HepG2 (cell line): ENCODE data around the gene TRAF4. TPM values are rescaled to one million over a fixed set of nuclear protein-coding genes. Genes with fewer than 3 reads are reported as not detected.

Source experiments
- E2F2 ChIP-seq: sonication (generic); formaldehyde crosslinking; IDR thresholded peaks from 2 replicates; pipeline ENCODE4 v1.4.0; 2020; ENCODE audit warnings: missing genetic modification reagents, borderline replicate concordance
- HOXA7 ChIP-seq: sonication (generic); formaldehyde crosslinking; IDR thresholded peaks from 2 replicates; pipeline ENCODE4 v1.8.1; 2022; ENCODE audit warnings: mild to moderate bottlenecking, missing genetic modification reagents, moderate library complexity
- MTERF4 ChIP-seq: sonication (generic); formaldehyde crosslinking; IDR thresholded peaks from 2 replicates; pipeline ENCODE4 v1.8.0; 2023; ENCODE audit warnings: mild to moderate bottlenecking, missing genetic modification reagents
- NFATC3 ChIP-seq: sonication (generic); formaldehyde crosslinking; IDR thresholded peaks from 2 replicates; pipeline ENCODE4 v1.5.1; 2020; ENCODE audit warnings: mild to moderate bottlenecking, missing genetic modification reagents
- NFKBIZ ChIP-seq: IDR thresholded peaks from 2 replicates; pipeline ENCODE4 v1.6.1; 2018; ENCODE audit warnings: missing genetic modification reagents, missing compliant biosample characterization
- RERE ChIP-seq: IDR thresholded peaks from 2 replicates; pipeline ENCODE4 v1.6.1; 2016; ENCODE audit warnings: low read depth, missing genetic modification reagents, missing compliant biosample characterization
- SKIL ChIP-seq: sonication (generic); formaldehyde crosslinking; IDR thresholded peaks from 2 replicates; pipeline ENCODE4 v1.8.0; 2022; ENCODE audit warnings: missing genetic modification reagents, mild to moderate bottlenecking, moderate library complexity, borderline replicate concordance
- ZBTB20 ChIP-seq: sonication (generic); formaldehyde crosslinking; IDR thresholded peaks from 2 replicates; pipeline ENCODE4 v1.8.1; 2023; ENCODE audit warnings: missing genetic modification reagents, low read depth, mild to moderate bottlenecking, borderline replicate concordance
- ZNF121 ChIP-seq: sonication (generic); formaldehyde crosslinking; IDR thresholded peaks from 2 replicates; pipeline ENCODE4 v1.5.0; 2020; ENCODE audit warnings: mild to moderate bottlenecking, missing genetic modification reagents
- ZNF414 ChIP-seq: sonication (generic); formaldehyde crosslinking; IDR thresholded peaks from 2 replicates; pipeline ENCODE4 v1.5.0; 2020; ENCODE audit warnings: missing genetic modification reagents
- ZNF574 ChIP-seq: sonication (generic); formaldehyde crosslinking; IDR thresholded peaks from 2 replicates; pipeline ENCODE4 v1.4.0; 2020; ENCODE audit warnings: missing genetic modification reagents
- polyA plus RNA-seq, 8 experiments: library from polyadenylated mRNA; depleted of rRNA in 3 of 8; stranded (reverse) in 7 of 8; unstranded in 1 of 8; fragments of >200 nt; fragmentation: Illumina TruSeq in 4 of 8; extraction: Trizol in 4 of 8; gene quantifications; 2 replicates each; pipeline versions ENCODE4 v1.2.1 to v1.2.3, GENCODE V29; 2011 to 2016; ENCODE audit warnings: low read depth in 4 of 8, missing spikeins in 1 of 8, mixed read lengths in 1 of 8; ENCODE audit not compliant: insufficient read depth in 1 of 8
- total RNA-seq, 5 experiments: library from RNA; depleted of rRNA; stranded (reverse); fragments of >200 nt; fragmentation: Illumina TruSeq; extraction: Trizol; gene quantifications; 2 replicates each; pipeline ENCODE4 v1.2.3, GENCODE V29; 2016; ENCODE audit warnings: low read depth in 1 of 5

The TRAF4 gene
- total and polyA plus RNA-seq, 2 of the 13 experiments (the other 11 are each of a cell fraction or from before 2014, with no cell fraction given), result 86.0 to 89.9 TPM

GRCh38 chr17:28726627-28727491 lies 17.0 kb upstream of the TRAF4 start (continued):
- peak; percentile 21; the same call in 1 of the 2 replicates for TF ChIP-seq E2F2
- TF ChIP-seq RERE (CRISPR knock-in tag), result no peak
- TF ChIP-seq ZNF414 (CRISPR knock-in tag), result no peak; the same call in 1 of the 2 replicates
- TF ChIP-seq ZNF121 (CRISPR knock-in tag), result no peak
- peak; percentile 70 for TF ChIP-seq ZNF574 (CRISPR knock-in tag)
- no peak for TF ChIP-seq SKIL (CRISPR knock-in tag)
- TF ChIP-seq NFATC3 (CRISPR knock-in tag), result no peak
- TF ChIP-seq MTERF4, result no peak
- no peak for TF ChIP-seq HOXA7
- TF ChIP-seq ZBTB20 (CRISPR knock-in tag), result no peak
- TF ChIP-seq NFKBIZ (CRISPR knock-in tag), result no peak
